ENCODE results near the gene SF3B6.

SF3B6 gene

GRCh38 chr2:24083567-24084385, 7.7 kb upstream of the SF3B6 start:
- peak; percentile 72 for DNase-seq
- CTCF ChIA-PET, result interaction anchor here (0.7 to 3.4 kb wide), 26 partner anchors 7 to 298 kb away, joined by 3 to 43 read pairs (median 4); partner anchors contain the start of genes ATAD2B, PFN4, SF3B6 and UBXN2A
- H3K27ac Mint-ChIP-seq, result peak overlapping the region; percentile 93
- H3K4me3 Mint-ChIP-seq, result peak overlapping the region; percentile 90
- H3K27me3 Mint-ChIP-seq, result no peaks in the 10 kb centered on the region
- peaks cover 16% of the 10 kb centered on the region for H3K4me1 Mint-ChIP-seq
- H3K9me3 Mint-ChIP-seq, result no peaks in the 10 kb centered on the region
- H3K36me3 Mint-ChIP-seq, result peaks cover 4% of the 10 kb centered on the region

- Mint-ChIP-seq H3K36me3 (peaks cover 4% of the 10 kb centered on the region), H3K27me3 (no peaks in the 10 kb centered on the region), H3K4me3 (peak overlapping the region; percentile 90), H3K27ac (peak overlapping the region; percentile 93), H3K9me3 (no peaks in the 10 kb centered on the region), H3K4me1 (peaks cover 16% of the 10 kb centered on the region)
- no peak for DNase-seq
- CTCF ChIA-PET, result interaction anchor here (0.7 to 3.4 kb wide), 13 partner anchors 10 to 258 kb away, joined by 3 to 43 read pairs (median 4); partner anchors contain the start of genes ATAD2B, UBXN2A and WDCP
Observed at GRCh38 chr2:24082787-24083566, 6.9 kb upstream of the SF3B6 start.

GRCh38 chr2:24080701-24081100, 4.6 kb upstream of the SF3B6 start:
- no peaks in the 10 kb centered on the region for H3K27me3 Mint-ChIP-seq
- no peaks in the 10 kb centered on the region for H3K9me3 Mint-ChIP-seq
- peaks cover 25% of the 10 kb centered on the region for H3K4me1 Mint-ChIP-seq
- DNase-seq, result no peak
- H3K4me3 Mint-ChIP-seq, result no peak overlapping the region
- H3K27ac Mint-ChIP-seq, result no peak overlapping the region
- H3K36me3 Mint-ChIP-seq, result peaks cover 4% of the 10 kb centered on the region
- CTCF ChIA-PET, result no interaction called here

DNA sequence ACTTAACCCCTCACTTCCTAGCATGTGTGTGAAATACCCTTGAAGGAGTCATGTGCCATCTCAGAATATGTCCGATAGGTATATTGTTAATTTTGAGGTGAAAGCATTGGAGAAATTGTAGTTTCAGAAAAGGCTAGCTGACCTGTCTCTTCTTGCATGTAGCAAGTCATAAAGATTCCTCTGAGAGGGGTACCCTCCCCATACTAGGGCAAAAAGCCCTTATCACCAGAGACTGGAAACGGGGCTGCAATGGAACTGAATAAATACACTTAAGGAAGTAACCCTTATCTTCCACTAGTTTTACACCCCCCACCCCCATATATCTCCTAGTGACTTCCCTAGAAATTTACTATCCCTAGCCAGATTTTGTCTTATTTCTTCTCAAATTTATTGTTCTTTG, 1.8 kb upstream of the SF3B6 start:
- Mint-ChIP-seq H3K4me1 (peaks cover 28% of the 10 kb centered on the region), H3K27me3 (no peaks in the 10 kb centered on the region), H3K36me3 (peaks cover 10% of the 10 kb centered on the region), H3K9me3 (no peaks in the 10 kb centered on the region), H3K4me3 (peak overlapping the region; percentile 94), H3K27ac (peak overlapping the region; percentile 96)
- CTCF ChIA-PET, result no interaction called here
- no peak for DNase-seq

DNA sequence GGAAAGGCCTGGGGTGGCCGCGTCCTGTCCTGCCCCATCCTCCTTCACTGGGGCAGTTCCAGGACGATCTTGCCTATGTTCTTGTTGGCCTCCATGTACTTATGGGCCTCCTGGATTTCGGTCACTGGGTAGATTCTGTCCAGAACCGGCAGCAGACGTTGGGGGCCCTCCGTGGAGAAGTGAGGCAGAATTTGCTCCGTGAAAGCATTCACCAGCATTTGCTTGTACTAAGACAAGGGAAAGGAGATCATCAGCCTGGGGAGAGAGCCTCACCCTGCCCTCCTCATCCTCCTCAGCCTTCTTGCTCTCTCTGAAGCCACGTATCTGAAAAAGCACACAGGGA, 1.4 kb upstream of the SF3B6 start:
- H3K27ac Mint-ChIP-seq, result peak overlapping the region; percentile 96
- CTCF ChIA-PET, result no interaction called here
- no peaks in the 10 kb centered on the region for H3K9me3 Mint-ChIP-seq
- peak overlapping the region; percentile 94 for H3K4me3 Mint-ChIP-seq
- H3K36me3 Mint-ChIP-seq, result peaks cover 11% of the 10 kb centered on the region
- H3K27me3 Mint-ChIP-seq, result no peaks in the 10 kb centered on the region
- DNase-seq, result no peak
- peaks cover 32% of the 10 kb centered on the region for H3K4me1 Mint-ChIP-seq

- Mint-ChIP-seq H3K36me3 (peaks cover 12% of the 10 kb centered on the region), H3K4me1 (peaks cover 36% of the 10 kb centered on the region), H3K9me3 (no peaks in the 10 kb centered on the region), H3K4me3 (peak overlapping the region; percentile 94), H3K27me3 (no peaks in the 10 kb centered on the region), H3K27ac (peak overlapping the region; percentile 96)
- CTCF ChIA-PET, result interaction anchor here (1.1 to 1.2 kb wide), 2 partner anchors 7 to 16 kb away, joined by 3 read pairs; partner anchors contain the start of gene TP53I3
- DNase-seq, result no peak
Observed at GRCh38 chr2:24076849-24077534, 866 bp upstream of the SF3B6 start.

DNA sequence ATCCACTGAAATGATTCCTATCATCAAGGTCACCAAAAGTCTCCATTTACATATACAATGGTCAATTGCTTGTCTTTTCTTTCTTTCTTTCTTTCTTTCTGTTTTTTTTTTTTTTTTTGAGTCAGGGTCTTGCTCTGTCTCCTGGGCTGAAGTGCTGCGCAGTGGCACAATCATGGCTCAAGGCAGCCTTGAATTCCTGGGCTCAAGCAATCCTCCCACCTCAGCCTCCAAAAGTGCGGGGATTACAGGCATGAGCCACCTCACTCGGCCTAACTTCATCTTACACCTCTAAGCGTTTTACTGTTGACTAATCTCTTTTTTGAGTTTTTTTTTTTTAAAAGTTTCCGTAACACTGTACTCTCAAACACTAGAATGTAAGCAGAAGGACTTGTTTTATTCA, 867 bp downstream of the SF3B6 start:
- Mint-ChIP-seq H3K4me3 (peak overlapping the region; percentile 94), H3K27ac (peak overlapping the region; percentile 96), H3K9me3 (no peaks in the 10 kb centered on the region), H3K36me3 (peaks cover 12% of the 10 kb centered on the region), H3K27me3 (no peaks in the 10 kb centered on the region), H3K4me1 (peaks cover 36% of the 10 kb centered on the region)
- CTCF ChIA-PET, result interaction anchor here (1.7 kb wide), 1 partner anchor 9 kb away, joined by 3 read pairs; no protein-coding TSS in a partner anchor
- no peak for DNase-seq

- H3K4me1 Mint-ChIP-seq, result peaks cover 36% of the 10 kb centered on the region
- no peak overlapping the region for H3K4me3 Mint-ChIP-seq
- no peak overlapping the region for H3K27ac Mint-ChIP-seq
- peaks cover 12% of the 10 kb centered on the region for H3K36me3 Mint-ChIP-seq
- DNase-seq, result no peak
- no peaks in the 10 kb centered on the region for H3K9me3 Mint-ChIP-seq
- CTCF ChIA-PET, result interaction anchor here (1.9 kb wide), 1 partner anchor 10 kb away, joined by 12 read pairs; the partner anchor contains the start of gene TP53I3
- no peaks in the 10 kb centered on the region for H3K27me3 Mint-ChIP-seq
Observed at GRCh38 chr2:24073816-24074215, 2.3 kb downstream of the SF3B6 start.

DNA sequence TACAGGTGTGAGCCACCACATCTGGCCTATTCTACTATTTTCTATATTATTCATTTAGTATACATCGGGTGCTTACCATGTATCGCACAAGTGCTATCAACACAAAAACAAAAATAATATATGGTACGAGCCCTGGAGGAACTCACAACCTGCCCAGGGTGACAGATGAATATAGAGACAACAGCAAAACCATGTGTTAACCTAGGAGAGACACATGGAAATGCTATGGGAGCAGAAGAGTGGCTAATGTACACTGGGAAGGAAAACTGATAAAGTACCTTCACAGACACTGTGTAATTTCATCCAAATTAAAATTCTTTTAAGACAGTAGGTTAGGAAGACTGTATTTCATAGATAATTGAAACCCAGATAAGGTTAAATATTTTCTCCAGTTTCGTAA, 3.9 kb downstream of the SF3B6 start:
- CTCF ChIA-PET, result no interaction called here
- Mint-ChIP-seq H3K27ac (no peak overlapping the region), H3K27me3 (no peaks in the 10 kb centered on the region), H3K4me1 (peaks cover 29% of the 10 kb centered on the region), H3K9me3 (no peaks in the 10 kb centered on the region), H3K36me3 (peaks cover 19% of the 10 kb centered on the region), H3K4me3 (no peak overlapping the region)
- no peak for DNase-seq

DNA sequence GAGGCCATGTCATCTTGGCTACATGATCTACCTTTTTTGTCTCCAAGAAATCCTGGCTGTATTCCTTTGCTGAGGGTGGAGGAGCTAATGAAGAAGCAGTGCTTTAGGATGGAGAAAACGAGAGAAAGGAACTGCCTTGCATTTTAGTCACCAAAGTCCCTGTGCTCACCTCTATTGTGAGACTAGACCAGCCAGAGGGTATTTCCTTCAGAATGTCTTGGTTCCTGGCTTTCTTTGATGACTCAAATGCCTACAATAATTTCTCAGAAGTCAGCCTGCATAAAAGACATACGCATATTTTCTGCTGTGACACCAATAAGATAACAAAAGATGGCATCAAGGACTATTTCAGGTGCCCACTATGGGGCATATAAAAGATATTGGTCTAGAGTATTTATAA, 10.8 kb downstream of the SF3B6 start:
- Mint-ChIP-seq H3K27ac (no peak overlapping the region), H3K36me3 (peaks cover 16% of the 10 kb centered on the region), H3K4me3 (no peak overlapping the region), H3K27me3 (no peaks in the 10 kb centered on the region), H3K9me3 (no peaks in the 10 kb centered on the region), H3K4me1 (no peaks in the 10 kb centered on the region)
- CTCF ChIA-PET, result interaction anchor here (0.9 to 1.2 kb wide), 3 partner anchors 18 to 241 kb away, joined by 3 to 5 read pairs (median 4); partner anchors contain the start of gene ATAD2B
- no peak for DNase-seq

DNA sequence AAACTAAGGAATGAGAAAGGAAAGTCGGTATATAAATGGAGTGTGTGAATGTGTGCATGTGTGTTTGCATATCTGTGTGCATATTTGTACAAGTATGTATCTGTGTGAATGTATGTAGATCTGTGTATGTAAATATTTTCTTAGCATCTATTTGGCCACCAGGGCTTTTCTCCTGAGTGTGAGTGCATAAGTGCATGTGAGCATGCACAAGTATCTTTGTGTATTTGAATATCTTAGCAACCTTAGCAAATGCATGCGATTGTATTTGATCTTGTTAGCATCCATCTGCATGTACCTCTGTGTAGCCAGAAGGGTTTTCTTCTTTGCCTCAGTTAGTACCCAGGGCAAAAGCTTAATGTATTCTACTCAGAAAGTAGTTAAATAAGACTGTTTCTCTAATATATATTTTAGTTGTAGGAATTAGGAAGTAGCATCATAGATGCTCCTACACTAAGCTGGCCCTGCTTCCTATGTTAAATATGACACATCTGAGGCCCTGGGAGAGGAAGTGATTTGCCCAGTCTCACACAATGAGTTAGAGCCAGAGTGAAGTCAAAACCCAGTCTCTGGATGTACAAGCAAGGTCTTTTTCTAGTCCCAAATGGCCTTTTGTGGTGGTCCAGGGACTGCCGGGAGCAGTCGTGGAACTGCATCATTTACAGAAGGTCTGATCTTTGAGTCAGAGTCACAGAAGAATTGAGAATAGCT, 17.4 kb downstream of the SF3B6 start:
- H3K27me3 Mint-ChIP-seq, result peaks cover 9% of the 10 kb centered on the region
- no peaks in the 10 kb centered on the region for H3K9me3 Mint-ChIP-seq
- CTCF ChIA-PET, result interaction anchor here (1.4 to 3.7 kb wide), 2 partner anchors 132 to 235 kb away, joined by 4 to 15 read pairs; partner anchors contain the start of gene ATAD2B
- no peak overlapping the region for H3K27ac Mint-ChIP-seq
- DNase-seq, result no peak
- H3K36me3 Mint-ChIP-seq, result no peaks in the 10 kb centered on the region
- H3K4me3 Mint-ChIP-seq, result no peak overlapping the region
- H3K4me1 Mint-ChIP-seq, result no peaks in the 10 kb centered on the region

GRCh38 chr2:24055750-24056149, 20.4 kb downstream of the SF3B6 start:
- CTCF ChIA-PET, result no interaction called here
- H3K36me3 Mint-ChIP-seq, result no peaks in the 10 kb centered on the region

GRCh38 chr2:24054366-24055010, 21.6 kb downstream of the SF3B6 start:
- Mint-ChIP-seq H3K4me1 (no peaks in the 10 kb centered on the region), H3K4me3 (no peak overlapping the region), H3K9me3 (no peaks in the 10 kb centered on the region), H3K27me3 (peaks cover 5% of the 10 kb centered on the region), H3K27ac (no peak overlapping the region), H3K36me3 (no peaks in the 10 kb centered on the region)
- no peak for DNase-seq
- CTCF ChIA-PET, result no interaction called here

More at GRCh38 chr2:24055750-24056149, 20.4 kb downstream of the SF3B6 start:
- Mint-ChIP-seq H3K4me1 (no peaks in the 10 kb centered on the region), H3K4me3 (no peak overlapping the region), H3K27ac (no peak overlapping the region), H3K27me3 (peaks cover 9% of the 10 kb centered on the region), H3K9me3 (no peaks in the 10 kb centered on the region)
- no peak for DNase-seq

All from activated naive CD4-positive, alpha-beta T cell treated with anti-CD3 and anti-CD28 coated beads, Interleukin-2, amount 10 ng/mL, durations not matched to agents 7 days and 5 days (primary cell).